GM15510 (cell line): ENCODE measurements around the gene PHLDB3.

Source experiments
- POLR2A ChIP-seq: IDR thresholded peaks from 3 replicates; pipeline ENCODE4 v1.6.1; 2011; ENCODE audit warnings: borderline replicate concordance; ENCODE audit not compliant: insufficient read length; ENCODE audit errors: extremely low read depth

Gene PHLDB3

GRCh38 chr19:43465468-43466120, 39.0 kb downstream of the PHLDB3 start, which contains the start of gene LYPD3:
Gene LYPD3 (minus strand): TSS chr19:43465608. CDS start chr19:43465571, 37 bp downstream.
- no peak for TF ChIP-seq POLR2A

GRCh38 chr19:43464134-43464775, 40.3 kb downstream of the PHLDB3 start:
- TF ChIP-seq POLR2A: no peak

GRCh38 chr19:43463381-43464133, 41.0 kb downstream of the PHLDB3 start:
- TF ChIP-seq POLR2A: no peak

DNA sequence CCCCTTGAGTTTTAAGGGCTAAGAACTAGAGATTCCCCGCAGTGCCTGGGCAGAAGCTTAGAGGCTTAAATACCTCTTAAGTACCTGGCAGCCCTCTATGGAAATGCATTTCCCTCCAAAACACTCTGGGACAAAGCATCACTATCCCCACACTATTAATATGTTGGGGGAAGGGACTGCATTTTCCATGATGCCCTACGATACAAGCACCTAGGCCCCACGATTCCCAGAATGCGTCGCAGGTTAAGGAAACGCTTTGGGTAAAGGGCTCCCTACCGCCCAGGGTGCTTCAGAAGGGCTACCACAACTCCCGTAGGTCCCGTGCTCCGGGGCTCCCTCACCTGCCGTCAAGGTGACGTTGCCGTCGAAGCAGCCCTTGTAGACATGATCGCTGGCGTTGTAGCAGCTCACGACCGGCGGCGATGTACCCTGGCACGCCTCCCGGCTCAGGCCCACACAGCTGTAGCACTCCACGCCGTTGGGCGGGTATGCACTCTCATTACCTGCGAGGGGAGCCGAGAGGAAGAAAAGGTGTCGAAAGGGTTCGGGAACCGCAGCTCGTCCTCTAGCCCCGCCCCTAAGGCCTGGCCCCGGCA, 41.7 kb downstream of the PHLDB3 start:
- TF ChIP-seq POLR2A: no peak

- TF ChIP-seq POLR2A: no peak
Observed at GRCh38 chr19:43462383-43462782, 42.2 kb downstream of the PHLDB3 start.

- no peak for TF ChIP-seq POLR2A
Observed at GRCh38 chr19:43461303-43461702, 43.2 kb downstream of the PHLDB3 start.

DNA sequence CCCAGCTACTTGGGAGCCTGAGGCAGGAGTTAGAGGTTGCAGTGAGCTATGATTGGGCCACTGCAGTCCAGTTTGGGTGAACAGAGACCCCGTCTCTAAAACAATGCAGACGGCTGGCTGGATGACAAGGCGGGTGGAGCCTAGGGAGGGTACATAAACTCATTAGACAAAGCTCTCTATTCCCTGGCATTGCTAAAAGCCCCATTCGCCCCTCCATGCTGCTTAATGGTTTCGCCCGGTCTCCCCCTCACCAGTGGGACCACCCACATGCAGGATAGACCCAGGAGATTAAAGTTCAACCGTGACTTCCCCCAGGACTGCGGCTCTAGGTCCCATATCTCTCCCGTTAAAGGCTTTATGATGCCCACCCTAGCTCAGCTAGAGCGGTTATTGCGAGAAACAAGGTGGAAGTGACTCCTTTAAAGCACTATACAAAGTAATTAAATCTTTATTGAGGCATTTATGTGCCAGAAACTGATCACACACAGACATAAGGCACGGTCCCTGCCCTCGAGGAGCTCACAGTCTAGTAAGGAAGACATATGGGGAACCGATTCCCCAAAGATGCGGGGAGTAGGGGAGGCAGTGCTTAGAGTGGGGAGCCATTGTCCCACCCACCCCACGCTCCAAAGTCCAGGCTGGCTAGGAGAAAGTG, 44.1 kb downstream of the PHLDB3 start:
- no peak for TF ChIP-seq POLR2A

DNA sequence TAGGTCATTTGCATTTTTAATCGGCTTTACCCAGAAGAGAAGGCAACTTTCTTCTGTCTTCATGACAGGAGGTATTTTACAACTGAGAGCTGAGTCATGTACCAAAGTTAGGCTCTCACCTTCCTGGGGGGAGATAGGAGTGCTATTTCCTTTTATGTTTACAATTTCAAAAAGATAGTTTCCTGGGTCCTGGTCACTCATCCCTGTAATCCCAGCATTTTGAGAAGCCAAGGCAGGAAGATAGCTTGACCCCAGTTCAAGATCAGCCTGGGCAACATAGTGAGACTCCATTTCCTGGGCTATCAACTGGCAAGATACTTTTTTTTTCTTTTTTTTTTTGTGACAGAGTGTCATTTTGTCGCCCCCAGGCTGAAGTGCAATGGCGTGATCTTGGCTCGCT, 46.7 kb downstream of the PHLDB3 start:
- TF ChIP-seq POLR2A: no peak

DNA sequence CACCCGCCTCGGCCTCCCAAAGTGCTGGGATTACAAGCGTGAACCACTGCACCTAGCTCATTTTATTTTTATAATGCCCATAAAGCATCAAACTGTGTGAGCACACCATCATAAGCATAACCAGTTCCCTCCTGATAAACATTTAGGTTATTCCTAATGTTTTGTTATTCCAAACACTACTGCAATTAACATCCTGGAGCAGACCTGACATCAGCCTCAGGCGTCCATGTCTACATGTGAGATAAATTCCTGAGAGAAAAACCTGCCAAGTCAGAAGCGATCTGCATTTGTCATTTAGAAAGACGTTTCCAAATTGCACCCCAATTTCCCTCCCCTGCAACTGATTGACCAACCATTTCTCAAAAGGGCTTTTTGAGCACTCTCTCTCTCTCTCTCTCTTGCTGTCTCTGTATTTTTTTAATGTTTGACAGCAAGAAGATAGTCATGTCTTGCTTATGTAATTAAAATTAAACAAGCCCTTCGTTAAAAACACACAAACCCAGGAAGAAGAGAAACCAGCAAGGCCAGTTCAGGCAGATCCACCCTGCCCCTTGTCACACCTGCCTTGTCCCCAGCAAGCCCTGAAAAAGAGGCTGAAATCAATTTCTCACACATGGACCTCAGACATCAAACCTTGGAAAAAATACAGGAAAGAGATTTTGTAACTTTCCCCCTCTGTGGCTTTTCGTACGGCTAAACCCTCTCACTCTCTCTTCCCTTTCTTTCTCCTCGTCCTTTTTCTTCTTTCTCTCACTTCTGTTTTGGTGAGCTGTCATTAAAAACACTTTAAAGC, 49.0 kb downstream of the PHLDB3 start:
- no peak for TF ChIP-seq POLR2A

DNA sequence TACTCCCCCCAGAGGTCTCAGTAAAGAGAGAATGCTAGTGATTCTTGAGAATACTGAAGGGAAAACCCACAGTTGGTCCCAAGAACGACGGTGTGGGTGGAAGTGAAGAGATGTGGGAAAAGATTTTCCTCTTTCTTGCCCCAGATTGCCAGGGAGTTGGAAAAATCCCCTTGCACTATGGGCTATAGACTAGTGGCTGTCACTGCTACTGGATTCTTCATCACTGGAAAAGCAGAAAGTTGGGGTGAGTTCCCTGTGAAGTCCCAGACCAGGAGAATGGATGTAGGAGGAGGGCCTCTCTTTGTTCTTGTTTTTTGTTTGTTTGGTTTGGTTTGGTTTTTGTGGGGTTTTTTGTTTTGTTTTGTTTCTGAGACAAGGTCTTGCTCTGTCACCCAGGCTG, 50.5 kb downstream of the PHLDB3 start:
- no peak for TF ChIP-seq POLR2A

DNA sequence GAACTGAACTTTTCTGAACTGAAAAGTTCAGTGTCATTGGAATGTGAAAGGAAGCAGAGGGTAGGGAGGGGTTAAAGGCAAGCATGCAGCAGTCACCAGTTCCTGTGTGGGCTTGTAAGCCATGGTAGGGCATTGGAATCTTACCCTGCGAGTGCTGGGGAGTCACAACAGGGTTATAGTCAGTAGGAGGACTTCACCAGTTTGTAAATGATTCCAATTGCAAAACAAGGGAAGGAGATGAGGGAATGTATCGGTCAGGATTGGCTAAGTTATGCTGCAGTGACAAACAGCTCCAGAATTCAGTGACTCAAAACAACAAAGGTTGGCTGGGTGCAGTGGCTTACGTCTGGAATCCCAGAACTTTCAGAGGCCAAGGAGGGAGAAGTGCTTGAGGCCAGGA, 52.0 kb downstream of the PHLDB3 start:
- TF ChIP-seq POLR2A: no peak

DNA sequence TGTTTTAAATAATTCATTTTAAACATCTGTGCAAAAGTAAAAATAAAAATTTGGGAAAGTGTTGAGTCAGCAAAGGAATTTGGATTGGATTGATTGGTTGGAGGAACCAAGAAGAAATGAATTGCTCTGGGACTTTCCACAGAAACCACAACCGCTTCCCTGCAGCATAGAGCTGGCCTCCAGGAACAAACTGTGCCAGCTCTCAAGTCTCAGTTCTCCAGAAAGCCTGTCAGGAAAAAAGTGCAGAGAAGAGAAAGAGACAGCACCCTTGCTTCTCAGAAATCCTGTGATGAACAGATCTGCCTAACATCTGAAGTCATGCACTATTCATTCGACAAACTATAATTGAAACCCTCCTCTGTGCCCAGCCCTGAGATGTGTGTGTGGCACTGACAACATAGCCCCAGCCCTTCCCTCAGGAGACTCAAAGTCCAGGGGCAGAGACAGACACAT, 54.0 kb downstream of the PHLDB3 start:
- no peak for TF ChIP-seq POLR2A

DNA sequence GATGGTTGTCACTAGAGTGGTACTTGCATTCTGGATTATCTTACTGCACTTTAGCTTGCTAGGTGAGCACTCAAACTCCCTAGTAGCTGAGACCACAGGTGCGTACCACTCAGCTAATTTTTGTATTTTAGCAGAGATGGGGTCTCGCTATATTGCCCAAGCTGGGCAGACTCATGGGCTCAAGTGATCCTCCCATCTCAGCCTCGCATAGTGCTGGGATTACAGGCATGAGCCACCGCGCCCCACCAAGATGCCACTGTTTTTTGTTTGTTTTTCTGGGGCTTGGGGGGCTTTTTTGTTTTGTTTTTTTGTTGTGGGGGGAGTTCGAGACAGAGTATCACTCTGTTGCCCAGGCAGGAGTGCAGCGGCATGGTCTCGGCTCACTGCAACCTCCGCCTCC, 56.9 kb downstream of the PHLDB3 start:
- no peak for TF ChIP-seq POLR2A
